H1 (cell line): ENCODE data around the gene TIMM8A. TPM values are rescaled to one million over a fixed set of nuclear protein-coding genes. Genes with fewer than 3 reads are reported as not detected.
A peak's percentile ranks its signal among the peaks of the same experiment; 100 is the strongest.

Source experiments
- CTCF ChIA-PET: fragments of 300-600 bp; sonication (Branson Sonifier 250); formaldehyde crosslinking; loops from one replicate; lab custom pipeline; 2021; ENCODE audit not compliant: partially characterized antibody; lab: Charles Lee
- POLR2A ChIA-PET: fragments of 300-600 bp; sonication (Branson Sonifier 250); formaldehyde crosslinking; loops from one replicate; lab custom pipeline; 2021; ENCODE audit warnings: inconsistent platforms; ENCODE audit not compliant: partially characterized antibody; lab: Charles Lee
- DNase-seq, 2 experiments: peaks; one replicate each; pipeline versions ENCODE4 v3.0.0 to v3.0.0-alpha.2; 2010 to 2022; ENCODE audit warnings: low spot score in 2 of 2, low read depth in 1 of 2, mixed read lengths in 1 of 2
- FAIRE-seq: peaks from 2 replicates; lab custom pipeline; 2011; peaks lifted over from hg19 to GRCh38; lab: Jason Lieb, UNC
- H2AFZ ChIP-seq: 2 replicates; pipeline ENCODE4 v1.8.1; 2012; ENCODE audit warnings: low read length, inconsistent platforms
- H2AK5ac ChIP-seq: 2 replicates; pipeline ENCODE4 v1.6.1; 2013; ENCODE audit warnings: low read depth, low read length
- H2BK120ac ChIP-seq: replicated peaks from 2 replicates; pipeline ENCODE3; 2013; ENCODE audit warnings: low read depth, low read length, inconsistent platforms
- H2BK12ac ChIP-seq: 2 replicates; pipeline ENCODE4 v1.6.1; 2013; ENCODE audit warnings: low read depth, low read length
- H2BK15ac ChIP-seq: 2 replicates; pipeline ENCODE4 v1.6.1; 2013; ENCODE audit warnings: low read length
- H2BK20ac ChIP-seq: 2 replicates; pipeline ENCODE4 v1.6.1; 2013; ENCODE audit warnings: low read length
- H2BK5ac ChIP-seq: 2 replicates; pipeline ENCODE4 v1.6.1; 2013; ENCODE audit warnings: low read depth, low read length
- H3K14ac ChIP-seq: 2 replicates; pipeline ENCODE4 v1.6.1; 2013; ENCODE audit warnings: inconsistent platforms; ENCODE audit not compliant: insufficient read length
- H3K18ac ChIP-seq: 2 replicates; pipeline ENCODE4 v1.6.1; 2013; ENCODE audit warnings: low read length; ENCODE audit errors: extremely low read depth
- H3K23ac ChIP-seq: 2 replicates; pipeline ENCODE4 v1.6.1; 2013; ENCODE audit warnings: inconsistent platforms; ENCODE audit not compliant: insufficient read length
- H3K23me2 ChIP-seq: 2 replicates; pipeline ENCODE4 v1.6.1; 2013; ENCODE audit warnings: low read depth, low read length
- H3K27ac ChIP-seq: 2 replicates; pipeline ENCODE4 v1.6.1; 2011; ENCODE audit warnings: low read depth, low read length, inconsistent platforms
- H3K27me3 ChIP-seq, 4 experiments: replicated peaks in 1 of 4; 1 replicate in 1 of 4; 2 replicates in 3 of 4; pipeline versions ENCODE4 v1.6.1 to v1.8.1; 2011 to 2013; ENCODE audit warnings: low read length in 3 of 4, mild to moderate bottlenecking in 3 of 4, inconsistent platforms in 2 of 4, mixed read lengths in 2 of 4, moderate library complexity in 1 of 4; ENCODE audit not compliant: control insufficient read depth in 3 of 4, insufficient read depth in 3 of 4; ENCODE audit errors: extremely low read depth in 1 of 4
- H3K36me3 ChIP-seq, 4 experiments: 2 replicates each; pipeline versions ENCODE4 v1.6.1 to v1.8.1; 2011 to 2013; ENCODE audit warnings: mild to moderate bottlenecking in 4 of 4, low read length in 3 of 4, moderate library complexity in 2 of 4, control low read depth in 1 of 4, inconsistent platforms in 1 of 4; ENCODE audit not compliant: insufficient read depth in 4 of 4, control insufficient read depth in 2 of 4
- H3K4ac ChIP-seq: replicated peaks from 2 replicates; pipeline ENCODE3; 2013; ENCODE audit warnings: low read length, low read depth, mixed read lengths, inconsistent platforms; ENCODE audit not compliant: insufficient read length
- H3K4me1 ChIP-seq, 4 experiments: replicated peaks in 1 of 4; 1 replicate in 1 of 4; 2 replicates in 3 of 4; pipeline versions ENCODE4 v1.6.1 to v1.8.1; 2011 to 2013; ENCODE audit warnings: low read length in 3 of 4, inconsistent platforms in 2 of 4, mixed read lengths in 1 of 4; ENCODE audit not compliant: insufficient read depth in 4 of 4, control insufficient read depth in 3 of 4
- H3K4me2 ChIP-seq, 2 experiments: 2 replicates each; pipeline versions ENCODE4 v1.6.1 to v1.8.1; 2011 to 2013; ENCODE audit warnings: low read depth in 2 of 2, low read length in 2 of 2, control low read depth in 1 of 2, inconsistent platforms in 1 of 2, mild to moderate bottlenecking in 1 of 2; ENCODE audit not compliant: insufficient read depth in 1 of 2
- H3K4me3 ChIP-seq, 4 experiments: fragments of 200-600, 300-600 bp in 1 of 4; sonication (generic), shearing (Covaris generic), sonication (Bioruptor Twin) in 1 of 4; 2 replicates each; pipeline versions ENCODE4 v1.5.1 to v1.8.1; 2011 to 2016; ENCODE audit warnings: low read length in 4 of 4, low read depth in 3 of 4, control low read depth in 2 of 4, inconsistent platforms in 2 of 4, mild to moderate bottlenecking in 2 of 4, mixed read lengths in 1 of 4, moderate library complexity in 1 of 4; ENCODE audit not compliant: insufficient read depth in 2 of 4; ENCODE audit errors: extremely low read depth in 1 of 4
- H3K56ac ChIP-seq: replicated peaks from 2 replicates; pipeline ENCODE3; 2013; ENCODE audit warnings: low read depth, mild to moderate bottlenecking, mixed read lengths, low read length, inconsistent platforms; ENCODE audit not compliant: insufficient read length
- H3K79me1 ChIP-seq: 2 replicates; pipeline ENCODE4 v1.6.1; 2013; ENCODE audit warnings: low read depth, low read length, control low read depth
- H3K79me2 ChIP-seq, 2 experiments: 2 replicates each; pipeline versions ENCODE4 v1.6.1 to v1.8.1; 2012 to 2013; ENCODE audit warnings: low read length in 2 of 2, mild to moderate bottlenecking in 2 of 2, inconsistent platforms in 1 of 2; ENCODE audit not compliant: insufficient read depth in 2 of 2, control insufficient read depth in 1 of 2
- H3K9ac ChIP-seq, 4 experiments: replicated peaks in 1 of 4; 1 replicate in 1 of 4; 2 replicates in 3 of 4; pipeline versions ENCODE4 v1.6.1 to v1.8.1; 2011 to 2013; ENCODE audit warnings: low read depth in 3 of 4, low read length in 3 of 4, control low read depth in 2 of 4, mild to moderate bottlenecking in 2 of 4, moderate library complexity in 2 of 4, inconsistent platforms in 1 of 4; ENCODE audit errors: extremely low read depth in 1 of 4
- H3K9me3 ChIP-seq, 2 experiments: 2 replicates each; pipeline versions ENCODE4 v1.6.1 to v1.8.1; 2012 to 2013; ENCODE audit warnings: mild to moderate bottlenecking in 2 of 2, moderate library complexity in 2 of 2, control low read depth in 1 of 2, inconsistent platforms in 1 of 2, low read depth in 1 of 2, low read length in 1 of 2, mixed read lengths in 1 of 2; ENCODE audit not compliant: insufficient read depth in 2 of 2
- H4K20me1 ChIP-seq, 2 experiments: replicated peaks in 1 of 2; 2 replicates each; pipeline versions ENCODE3 to v1.8.1; 2011 to 2013; ENCODE audit warnings: inconsistent platforms in 2 of 2, low read length in 2 of 2, mild to moderate bottlenecking in 1 of 2; ENCODE audit not compliant: insufficient read depth in 2 of 2, control insufficient read depth in 1 of 2
- H4K5ac ChIP-seq: 2 replicates; pipeline ENCODE4 v1.6.1; 2013; ENCODE audit warnings: low read length, low read depth, mixed read lengths, inconsistent platforms; ENCODE audit not compliant: insufficient read length
- H4K8ac ChIP-seq: 2 replicates; pipeline ENCODE4 v1.8.0; 2013; ENCODE audit warnings: mild to moderate bottlenecking, moderate library complexity, low read length, inconsistent platforms; ENCODE audit not compliant: insufficient read depth; ENCODE audit errors: extremely low read depth
- H4K91ac ChIP-seq: replicated peaks from 2 replicates; pipeline ENCODE3; 2013; ENCODE audit warnings: low read length, mixed read lengths, inconsistent platforms; ENCODE audit not compliant: insufficient read length
- ATF2 ChIP-seq: IDR thresholded peaks from 2 replicates; pipeline ENCODE4 v1.6.1; 2012; ENCODE audit warnings: low read length, inconsistent platforms
- EP300 ChIP-seq, 2 experiments: IDR thresholded peaks; 1 replicate in 1 of 2; 2 replicates in 1 of 2; pipeline ENCODE4 v1.6.1; 2011 to 2012; ENCODE audit warnings: low read depth in 2 of 2, low read length in 2 of 2, mild to moderate bottlenecking in 2 of 2, borderline replicate concordance in 1 of 2, inconsistent platforms in 1 of 2, moderate library complexity in 1 of 2
- NANOG ChIP-seq: IDR thresholded peaks from 2 replicates; pipeline ENCODE4 v1.6.1; 2011; ENCODE audit warnings: low read length, low read depth, mild to moderate bottlenecking, inconsistent platforms; ENCODE audit not compliant: insufficient read depth, poor library complexity, severe bottlenecking
- POLR2AphosphoS5 ChIP-seq: IDR thresholded peaks from 2 replicates; pipeline ENCODE4 v1.6.1; 2011; ENCODE audit warnings: low read depth, low read length
- POU5F1 ChIP-seq: IDR thresholded peaks from 2 replicates; pipeline ENCODE4 v1.6.1; 2011; ENCODE audit warnings: low read depth, mild to moderate bottlenecking, low read length, moderate library complexity
- RFX5 ChIP-seq: IDR thresholded peaks from 2 replicates; pipeline ENCODE4 v1.6.1; 2011; ENCODE audit warnings: low read depth, low read length, improper control_type of control experiment, borderline replicate concordance
- RNF2 ChIP-seq: fragments of 200-900, 300-1000 bp; sonication (generic); IDR thresholded peaks from 2 replicates; pipeline ENCODE4 v1.7.1; 2016; ENCODE audit warnings: borderline replicate concordance, low read depth, mild to moderate bottlenecking, antibody characterized with exemption, low read length; ENCODE audit not compliant: poor library complexity, severe bottlenecking; ENCODE audit errors: missing control alignments
- RXRA ChIP-seq: IDR thresholded peaks from 2 replicates; pipeline ENCODE4 v1.6.1; 2011; ENCODE audit warnings: low read depth, mild to moderate bottlenecking, low read length, moderate library complexity; ENCODE audit not compliant: insufficient read depth
- SP4 ChIP-seq: IDR thresholded peaks from 2 replicates; pipeline ENCODE4 v1.6.1; 2012; ENCODE audit warnings: low read length, inconsistent platforms
- SRF ChIP-seq: IDR thresholded peaks from 2 replicates; pipeline ENCODE4 v1.6.1; 2011; ENCODE audit warnings: mild to moderate bottlenecking, low read depth, low read length, moderate library complexity
- TCF12 ChIP-seq: IDR thresholded peaks from 2 replicates; pipeline ENCODE4 v1.6.1; 2011; ENCODE audit warnings: low read depth, mild to moderate bottlenecking, low read length
- WGBS, 2 experiments: shearing (Covaris generic) in 1 of 2; methylation state at CpG; one replicate each; pipeline versions ENCODE4 v1.1.6 to v1.1.7; 2013 to 2015; ENCODE audit warnings: low lambda C conversion rate in 2 of 2, mixed read lengths in 2 of 2, inconsistent platforms in 1 of 2, low coverage in 1 of 2, missing lambda C conversion rate in 1 of 2; ENCODE audit not compliant: insufficient replicate concordance in 2 of 2, insufficient coverage in 1 of 2, insufficient read length in 1 of 2; ENCODE audit errors: extremely low coverage in 1 of 2, missing lambda C conversion rate in 1 of 2; 5-methylcytosine and 5-hydroxymethylcytosine counted together
- polyA plus RNA-seq, 7 experiments: library from polyadenylated mRNA; depleted of rRNA in 3 of 7; stranded (reverse) in 5 of 7; unstranded in 2 of 7; fragments of >200 nt in 5 of 7; fragments of 200-250 nt in 2 of 7; gene quantifications; 1 replicate in 5 of 7; 2 replicates in 1 of 7; 4 replicates in 1 of 7; pipeline versions ENCODE4 v1.2.1 to v1.2.3, GENCODE V29; 2011 to 2013; ENCODE audit warnings: missing spikeins in 2 of 7, mixed read lengths in 2 of 7
- total RNA-seq: library from RNA; stranded (reverse); fragmentation: NEBNext Ultra II Directional; extraction: Animal tissue kit (Norgen Biotek cat#: 25700); gene quantifications from 2 replicates; pipeline ENCODE4 v1.2.1, GENCODE V29; 2021

TIMM8A gene
- total and polyA plus RNA-seq, 2 of the 8 experiments (the other 6 are each of a cell fraction or from before 2014, with no cell fraction given): 16.1 to 38.1 TPM

- Histone ChIP-seq H2BK15ac (no peak overlapping the region), H3K9me3 (no peaks in the 10 kb centered on the region), H2BK5ac (no peak overlapping the region), H3K4ac (no peak overlapping the region), H3K18ac (no peak overlapping the region), H3K14ac (no peak overlapping the region), H3K23me2 (peaks cover 3% of the 10 kb centered on the region; the same call in 1 of the 2 replicates), H2AK5ac (no peak overlapping the region), H2BK20ac (no peak overlapping the region), H3K56ac (peak overlapping the region; percentile 69), H3K79me1 (no peaks in the 10 kb centered on the region), H3K27ac (no peak overlapping the region), H4K20me1 (no peaks in the 10 kb centered on the region), H3K4me2 (peak overlapping the region; percentile 63 to 73), H4K91ac (no peak overlapping the region), H2BK120ac (no peak overlapping the region), H2AFZ (no peak overlapping the region), H3K36me3 (peaks cover 2 to 12% (median 7%) of the 10 kb centered on the region in 4 experiments; a peak in 4 of 8 replicates), H3K79me2 (peaks cover 9 to 33% of the 10 kb centered on the region in 2 experiments), H3K23ac (no peak overlapping the region), H3K27me3 (no peaks in the 10 kb centered on the region), H3K4me3 (peak overlapping the region; percentile 57 to 88 (median 74)), H3K4me1 (no peaks in the 10 kb centered on the region), H2BK12ac (no peak overlapping the region), H4K8ac (no peak overlapping the region), H3K9ac (peak overlapping the region; percentile 80 to 86 (median 83)), H4K5ac (no peak overlapping the region)
- WGBS, 2 experiments: 0% methylated on average over 7 of the region's 14 CpGs; no CpG with 5 or more reads in 1 of the 2 experiments
- CTCF ChIA-PET: interaction anchor here (0.8 kb wide), 1 partner anchor 20 kb away, joined by 3 read pairs; no protein-coding TSS in a partner anchor
- no peak for DNase-seq
- POLR2A ChIA-PET: interaction anchor here (0.7 to 6.2 kb wide), 6 partner anchors 17 to 566 kb away, joined by 3 to 45 read pairs (median 4); partner anchors contain the start of gene RPL36A
- FAIRE-seq: no peak
- TF ChIP-seq SP4: no peak
- no peak for TF ChIP-seq ATF2
- TF ChIP-seq RFX5: no peak
- TF ChIP-seq POLR2AphosphoS5: no peak
- TF ChIP-seq TCF12: no peak
- no peak for TF ChIP-seq EP300 (IDR thresholded peaks at IDR 0.05; ENCODE audit: borderline replicate concordance in 1 of 2, low read depth in 2 of 2, low read length in 2 of 2)
- TF ChIP-seq NANOG: no peak
- no peak for TF ChIP-seq SRF
- TF ChIP-seq RNF2: no peak
- no peak for TF ChIP-seq POU5F1
- no peak for TF ChIP-seq RXRA
Observed at GRCh38 chrX:101347859-101348451, 587 bp downstream of the TIMM8A start.
